Measurements from ENCODE around the gene HRCT1.
A peak's percentile ranks its signal among the peaks of the same experiment; 100 is the strongest.

The HRCT1 gene

GRCh38 chr9:35945341-35946018, 39.5 kb downstream of the HRCT1 start:
- peak; percentile 41 to 49 for DNase-seq

DNA sequence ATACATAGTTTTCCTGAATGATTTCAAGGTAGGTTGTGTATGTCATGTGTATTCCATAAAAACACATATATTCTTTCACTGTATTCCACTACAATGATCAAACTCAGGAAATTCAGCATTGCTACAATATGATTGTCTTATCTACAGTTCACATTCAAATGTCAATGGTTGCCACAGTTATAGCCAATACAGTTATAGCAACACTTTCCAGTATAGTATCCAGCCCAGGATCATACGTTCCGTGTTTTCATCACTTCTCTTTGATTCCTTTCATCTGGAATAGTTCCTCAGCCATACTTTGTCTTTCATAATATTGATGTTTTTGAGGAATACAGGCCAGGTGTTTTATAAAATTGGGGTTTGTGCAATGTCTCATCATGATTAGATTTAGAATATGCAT, 42.4 kb downstream of the HRCT1 start:
- DNase-seq, result no peak

DNA sequence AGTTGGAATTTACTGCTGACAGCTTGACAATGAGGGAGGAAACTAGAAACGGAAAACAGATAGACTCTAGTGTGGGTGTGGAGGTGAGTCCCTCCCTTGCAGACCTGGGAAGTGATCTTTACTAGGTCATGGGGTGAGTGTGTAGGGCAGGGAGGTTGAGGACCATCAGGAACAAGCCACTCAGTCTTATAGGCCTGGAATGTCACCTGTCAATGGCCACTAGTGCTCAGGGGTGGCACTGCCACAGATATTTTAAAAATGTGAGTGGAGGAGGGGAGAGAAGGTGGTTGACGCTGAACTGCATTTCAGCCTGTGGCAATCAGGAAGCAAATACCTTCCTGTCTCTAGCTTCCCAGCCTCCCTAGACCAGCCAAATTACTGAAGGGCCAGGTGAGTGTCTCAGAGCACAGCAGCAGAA, 42.9 kb downstream of the HRCT1 start:
- DNase-seq, result no peak

DNA sequence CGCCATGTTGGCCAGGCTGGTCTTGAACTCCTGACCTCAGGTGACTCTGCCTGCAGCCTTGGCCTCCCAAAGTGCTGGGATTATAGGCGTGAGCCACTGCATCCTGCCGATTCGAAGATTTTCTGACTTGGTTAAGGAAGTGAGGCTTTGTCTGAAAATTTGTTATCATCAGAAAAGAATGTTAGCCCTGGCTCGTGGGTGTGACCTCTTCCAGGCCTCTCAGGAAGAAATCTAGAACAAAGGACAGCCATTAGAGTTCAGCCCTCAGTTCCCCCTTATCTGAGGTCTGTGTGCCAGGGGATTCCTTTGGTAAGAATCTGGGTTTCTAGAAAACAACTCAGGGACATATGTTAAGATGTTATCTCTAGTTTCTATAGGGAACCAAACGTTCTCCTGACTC, 45.7 kb downstream of the HRCT1 start:
- DNase-seq, result no peak

GRCh38 chr9:35952526-35953191, 46.7 kb downstream of the HRCT1 start:
- DNase-seq, result no peak

GRCh38 chr9:35954942-35955546, 49.0 kb downstream of the HRCT1 start:
- DNase-seq, result peak in 1 of 2 experiments; percentile 45

GRCh38 chr9:35956651-35957050, 50.6 kb downstream of the HRCT1 start:
- no peak for DNase-seq
